Neural progenitor cell (in vitro differentiated cells): ENCODE results near the gene HSF4.

ENCODE experiments used
- CTCF ChIP-seq: fragments of 200-600 bp; sonication (generic); IDR thresholded peaks from 2 replicates; pipeline ENCODE4 v1.5.1; 2017; ENCODE audit warnings: antibody characterized with exemption, mild to moderate bottlenecking
- EZH2phosphoT487 ChIP-seq: fragments of 200-600 bp; sonication (generic); IDR thresholded peaks from 2 replicates; pipeline ENCODE4 v1.6.1; 2017; ENCODE audit warnings: antibody characterized with exemption

- TF ChIP-seq EZH2phosphoT487 (no peak), CTCF (no peak)
These were observed 3.0 kb downstream of the HSF4 start for GRCh38 chr16:67167588-67167987.
